T1000 (cell line): Measurements from ENCODE around the gene CCDC174.
"Not testable (repeated sequence)": the region's sequence is repeated elsewhere in the genome, so short reads cannot be mapped to it uniquely, and the experiment has no call there.

Experiments used
- DNase-seq: peaks from one replicate; lab custom pipeline; 2025; ENCODE audit warnings: mixed read lengths; lab: John Stamatoyannopoulos, UW

Gene CCDC174

DNA sequence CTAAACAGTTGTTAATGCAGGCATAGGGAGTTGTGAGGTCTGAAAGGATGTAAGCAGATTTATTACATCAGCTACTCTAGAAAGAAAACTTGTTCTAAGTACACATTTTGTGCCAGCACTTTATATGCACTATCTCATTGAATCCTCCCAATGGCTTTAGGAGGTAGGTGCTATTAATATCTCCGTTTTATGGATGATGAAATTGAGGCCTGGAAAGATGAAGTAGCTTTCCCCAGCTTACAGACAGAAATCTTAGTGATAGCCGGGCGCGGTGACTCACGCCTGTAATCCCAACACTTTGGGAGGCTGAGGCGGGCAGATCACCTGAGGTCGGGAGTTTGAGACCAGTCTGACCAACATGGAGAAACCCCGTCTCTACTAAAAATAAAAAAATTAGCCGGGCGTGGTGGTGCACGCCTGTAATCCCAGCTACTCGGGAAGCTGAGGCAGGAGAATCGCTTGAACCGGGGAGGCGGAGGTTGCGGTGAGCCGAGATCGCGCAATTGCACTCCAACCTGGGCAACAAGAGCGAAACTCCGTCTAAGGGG is 872 bp downstream of the CCDC174 start:
- DNase-seq = not testable (repeated sequence)

- DNase-seq = no peak
These were observed 6.0 kb downstream of the CCDC174 start for GRCh38 chr3:14657579-14657978.

GRCh38 chr3:14658978-14659377 is 7.4 kb downstream of the CCDC174 start:
- no peak for DNase-seq

DNA sequence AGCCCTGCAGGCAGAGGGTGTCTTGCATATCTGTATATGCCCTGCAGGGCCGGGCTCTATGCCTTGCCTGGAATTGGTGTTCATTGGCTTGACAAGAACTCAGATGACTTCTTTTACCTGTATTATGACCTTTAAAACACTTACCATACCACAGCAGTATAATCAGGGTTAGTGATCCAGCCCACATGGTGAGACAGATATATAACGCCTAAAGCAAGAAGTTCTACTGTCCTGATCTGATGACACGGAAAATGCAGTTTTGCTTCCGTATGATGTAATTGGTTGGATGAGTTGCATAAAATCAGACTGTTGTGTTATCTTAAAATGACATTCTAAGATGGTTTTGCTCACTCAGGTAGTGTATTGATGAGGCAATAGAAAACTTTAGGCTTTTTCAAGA is 9.4 kb downstream of the CCDC174 start:
- DNase-seq = no peak

DNA sequence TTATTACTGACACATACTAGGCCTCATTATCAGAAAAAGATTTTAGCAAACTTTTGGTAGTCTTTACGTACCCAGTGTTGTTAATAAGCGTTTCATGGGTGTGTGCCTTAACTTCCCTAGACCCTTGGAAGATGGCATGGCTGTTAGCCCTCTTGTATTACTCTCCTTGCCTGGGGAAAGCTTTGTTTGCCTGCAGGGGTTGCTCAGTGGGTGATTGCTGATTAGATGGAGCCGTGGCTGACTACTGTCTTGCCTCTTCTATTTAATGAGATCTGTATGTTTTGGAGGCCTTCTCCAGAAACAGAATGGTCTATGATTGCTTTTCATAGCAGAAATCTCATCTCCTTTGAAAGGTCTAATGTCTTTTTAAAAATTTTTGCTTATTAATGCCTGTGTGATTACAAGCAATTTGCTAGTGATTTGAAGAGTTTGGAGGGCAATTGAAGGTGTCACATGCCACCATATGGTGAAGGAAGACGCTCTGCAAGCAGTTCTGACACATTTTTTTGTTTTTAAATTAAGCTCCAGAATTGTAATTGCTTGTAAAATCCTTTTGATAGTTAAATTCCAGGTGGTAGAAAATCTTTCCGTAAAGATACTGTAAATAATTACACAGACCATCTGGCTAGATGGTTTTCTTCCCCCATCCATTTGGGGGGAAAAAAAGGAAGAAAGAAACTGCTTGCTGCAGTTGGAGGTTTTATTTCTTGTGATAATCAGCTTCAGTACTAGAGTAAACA is 12.0 kb downstream of the CCDC174 start:
- no peak for DNase-seq

- no peak for DNase-seq
These were observed 12.6 kb downstream of the CCDC174 start for GRCh38 chr3:14664170-14664569.

- no peak for DNase-seq
These were observed 21.0 kb downstream of the CCDC174 start for GRCh38 chr3:14672588-14672987.

DNA sequence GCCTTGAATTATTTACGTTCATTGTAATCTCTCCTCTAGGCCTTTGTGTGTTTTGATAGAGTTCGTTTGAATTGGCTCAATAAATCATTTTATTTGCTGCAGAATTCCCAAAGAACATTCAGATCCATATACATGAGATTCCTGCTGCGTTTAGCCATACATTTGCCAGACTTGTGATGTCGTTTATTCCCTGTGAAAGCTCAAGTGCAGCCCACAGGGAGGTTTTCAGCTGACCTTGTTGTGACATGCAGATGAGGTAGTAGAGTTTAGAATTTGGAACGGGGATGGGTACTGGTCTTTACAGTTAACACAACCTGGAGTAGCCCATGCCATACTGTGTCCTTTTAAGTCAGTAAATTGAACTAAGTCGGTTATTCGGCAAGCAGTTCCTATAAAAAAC is 23.3 kb downstream of the CCDC174 start, which contains the start of gene C3orf20:
TSS of gene C3orf20 (plus strand) at position 301 of the 400 bp plus-strand sequence. CDS start 7,573 bp downstream, outside the sequence.
- DNase-seq = no peak

GRCh38 chr3:14676881-14677280 is 25.3 kb downstream of the CCDC174 start:
- DNase-seq = no peak

GRCh38 chr3:14678015-14678503 is 26.5 kb downstream of the CCDC174 start:
- no peak for DNase-seq

GRCh38 chr3:14680115-14680514 is 28.6 kb downstream of the CCDC174 start:
- DNase-seq = no peak

- no peak for DNase-seq
These were observed 29.2 kb downstream of the CCDC174 start for GRCh38 chr3:14680716-14681115.

DNA sequence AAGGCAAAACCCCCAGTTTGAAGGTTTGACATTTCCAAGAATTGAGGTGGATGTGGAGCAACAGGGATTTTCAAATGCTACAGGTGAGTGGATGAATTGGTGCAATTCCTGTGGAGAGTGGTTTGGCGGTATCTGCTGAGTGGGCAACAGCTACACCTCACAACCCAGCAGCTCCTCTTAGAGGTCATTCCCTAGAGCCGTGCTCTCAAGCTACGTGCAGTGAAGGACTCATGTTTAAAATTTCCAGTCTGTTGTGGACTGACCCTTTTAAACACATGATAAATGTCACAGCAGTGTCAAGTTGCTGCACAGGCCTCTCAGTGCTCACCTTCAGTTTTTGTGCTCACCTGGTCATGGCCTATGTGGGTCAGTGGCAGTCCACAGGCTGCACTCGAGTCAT is 32.9 kb downstream of the CCDC174 start:
- DNase-seq = no peak

GRCh38 chr3:14685179-14685578 is 33.6 kb downstream of the CCDC174 start:
- no peak for DNase-seq

DNA sequence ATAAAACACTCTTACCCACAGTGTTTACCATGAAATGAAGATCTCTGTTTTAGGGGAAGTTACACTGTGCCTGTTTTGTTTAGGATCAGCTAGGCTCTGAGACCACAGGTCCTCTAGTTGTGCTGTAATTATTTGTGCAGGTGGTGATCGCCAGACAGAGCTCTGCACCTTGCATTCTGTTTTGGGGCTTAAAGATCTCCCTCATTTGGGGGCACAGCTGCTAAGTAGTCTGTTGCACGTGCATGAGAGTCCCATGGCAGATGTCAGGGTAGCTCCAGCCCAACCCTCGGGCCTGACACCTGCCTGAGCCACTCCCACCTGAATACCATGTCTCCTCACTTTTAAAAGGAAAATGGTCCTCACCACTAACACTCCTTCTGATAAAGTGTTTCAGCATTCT is 35.8 kb downstream of the CCDC174 start:
- no peak for DNase-seq

DNA sequence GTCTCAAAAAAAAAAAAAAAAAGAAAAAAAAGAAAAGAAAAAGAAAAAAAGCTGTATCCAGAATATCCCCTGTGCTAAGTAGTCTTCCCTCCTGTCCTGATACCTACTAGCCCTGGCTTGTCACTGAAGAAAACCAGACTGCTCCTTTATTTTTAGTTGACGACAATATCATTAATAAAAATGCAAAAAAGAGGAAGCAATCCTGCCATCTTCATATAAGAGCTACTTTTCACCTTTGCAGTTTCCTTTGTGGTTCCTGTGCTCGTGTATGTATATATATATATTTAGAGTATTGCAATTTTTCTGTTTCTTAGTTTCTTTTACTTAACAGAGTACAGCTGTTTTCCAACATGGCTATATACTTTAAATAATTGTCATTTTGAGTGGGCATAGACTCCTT is 37.0 kb downstream of the CCDC174 start:
- DNase-seq = no peak

DNA sequence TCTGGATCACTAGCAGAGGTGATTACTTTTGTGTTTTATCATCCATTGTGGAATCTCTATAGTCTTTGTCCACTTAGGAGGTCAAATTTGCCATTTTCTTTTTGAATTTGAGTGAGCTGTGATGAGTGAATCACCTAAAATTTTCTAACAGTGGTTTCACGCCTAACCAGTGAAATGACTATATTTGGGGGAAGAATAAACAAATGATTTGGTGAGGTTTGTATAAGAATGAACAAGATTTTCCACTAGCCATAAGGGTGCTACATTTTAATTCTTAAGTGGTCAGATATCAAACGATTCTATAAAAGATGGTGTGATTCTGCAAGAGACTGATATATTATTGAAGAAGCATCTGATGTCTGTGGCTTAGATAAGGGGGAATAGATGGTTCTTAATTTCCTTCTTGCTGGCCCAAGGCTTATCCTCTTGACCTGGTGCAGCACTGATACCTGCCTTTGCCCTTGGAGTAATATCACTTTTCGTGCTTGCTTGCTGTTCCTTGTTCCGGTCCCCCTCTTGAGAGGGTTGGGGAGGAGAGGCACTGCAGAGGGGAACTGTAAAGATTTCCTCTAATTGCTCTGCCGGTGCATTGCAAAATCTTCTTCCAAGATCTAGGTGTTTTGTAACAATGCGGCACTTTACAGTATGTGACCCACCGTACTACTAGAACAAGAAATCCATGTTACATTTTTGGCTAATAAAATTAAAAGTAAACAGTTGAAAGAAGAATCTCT is 37.9 kb downstream of the CCDC174 start:
- no peak for DNase-seq

DNA sequence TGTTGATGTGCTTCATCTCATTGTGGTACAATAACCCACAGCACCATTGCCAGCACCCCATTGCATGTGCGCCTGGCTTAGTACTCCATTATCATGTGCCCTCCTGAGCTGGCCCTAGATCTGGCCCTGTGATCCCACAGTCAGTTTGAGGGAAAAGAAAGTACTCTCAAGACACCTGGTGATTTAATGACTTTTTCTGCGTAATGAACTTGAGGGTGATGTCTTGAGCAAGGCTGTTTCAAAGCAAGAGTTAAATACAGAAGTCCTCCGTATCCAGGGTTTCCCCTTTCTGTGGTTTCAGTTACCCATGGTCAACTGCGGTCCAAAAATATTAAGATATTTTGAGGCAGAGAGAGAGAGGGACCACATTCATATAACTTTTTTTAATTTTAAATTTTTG is 39.7 kb downstream of the CCDC174 start:
- no peak for DNase-seq

- DNase-seq = no peak
These were observed 40.2 kb downstream of the CCDC174 start for GRCh38 chr3:14691719-14692118.

GRCh38 chr3:14698601-14699244 is 47.2 kb downstream of the CCDC174 start:
- no peak for DNase-seq

GRCh38 chr3:14699643-14700042 is 48.1 kb downstream of the CCDC174 start:
- no peak for DNase-seq

GRCh38 chr3:14700891-14701290 is 49.3 kb downstream of the CCDC174 start:
- DNase-seq = no peak
